HEK293T (cell line): Measurements from ENCODE around the gene TLR6.

ENCODE experiments used
- CTCF ChIA-PET: fragments of 350-600 bp; formaldehyde crosslinking; extraction: SDS; loops from one replicate; lab custom pipeline; 2021; ENCODE audit warnings: antibody characterized with exemption, inconsistent platforms; lab: Yijun Ruan, JAX
- POLR2A ChIA-PET: fragments of 350-600 bp; formaldehyde crosslinking; extraction: SDS; loops from one replicate; lab custom pipeline; 2020; ENCODE audit warnings: antibody characterized with exemption, inconsistent platforms; lab: Yijun Ruan, JAX
- DNase-seq: peaks from one replicate; pipeline ENCODE4 v3.0.0; 2012; ENCODE audit warnings: mixed read lengths; ENCODE audit errors: extremely low spot score
- ARNT ChIP-seq: fragments of 450-650 bp; IDR thresholded peaks from 2 replicates; pipeline ENCODE4 v1.6.1; 2017; ENCODE audit warnings: mild to moderate bottlenecking
- BHLHE40 ChIP-seq: fragments of 450-650 bp; IDR thresholded peaks from 2 replicates; pipeline ENCODE4 v1.6.1; 2016; ENCODE audit warnings: mild to moderate bottlenecking, moderate library complexity, borderline replicate concordance
- CTBP1 ChIP-seq: fragments of 450-650 bp; IDR thresholded peaks from 2 replicates; pipeline ENCODE4 v1.6.1; 2016; ENCODE audit warnings: borderline replicate concordance
- ELF4 ChIP-seq: fragments of 450-650 bp; IDR thresholded peaks from 2 replicates; pipeline ENCODE4 v1.6.1; 2017; ENCODE audit warnings: antibody characterized with exemption
- FOXA1 ChIP-seq: fragments of 450-650 bp; IDR thresholded peaks from 2 replicates; pipeline ENCODE4 v1.6.1; 2016; ENCODE audit warnings: mild to moderate bottlenecking
- FOXK2 ChIP-seq: fragments of 450-650 bp; IDR thresholded peaks from 2 replicates; pipeline ENCODE4 v1.6.1; 2016; ENCODE audit warnings: mild to moderate bottlenecking
- FOXM1 ChIP-seq: fragments of 450-650 bp; IDR thresholded peaks from 2 replicates; pipeline ENCODE4 v1.6.1; 2017; ENCODE audit warnings: mild to moderate bottlenecking, borderline replicate concordance
- HDGF ChIP-seq: fragments of 450-650 bp; IDR thresholded peaks from 2 replicates; pipeline ENCODE4 v1.6.1; 2017; ENCODE audit warnings: antibody characterized with exemption, borderline replicate concordance
- L3MBTL2 ChIP-seq: fragments of 450-650 bp; conservative IDR thresholded peaks from 2 replicates; pipeline ENCODE4 v1.6.1; 2016; ENCODE audit warnings: mild to moderate bottlenecking
- LEF1 ChIP-seq: fragments of 450-650 bp; IDR thresholded peaks from 2 replicates; pipeline ENCODE4 v1.6.1; 2017; ENCODE audit warnings: mild to moderate bottlenecking, borderline replicate concordance
- NFRKB ChIP-seq: fragments of 450-650 bp; IDR thresholded peaks from 2 replicates; pipeline ENCODE4 v1.6.1; 2016; ENCODE audit warnings: mild to moderate bottlenecking, moderate library complexity
- PKNOX1 ChIP-seq: fragments of 450-650 bp; IDR thresholded peaks from 2 replicates; pipeline ENCODE4 v1.6.1; 2016
- SP1 ChIP-seq: fragments of 450-650 bp; IDR thresholded peaks from 2 replicates; pipeline ENCODE4 v1.6.1; 2017
- SUZ12 ChIP-seq: fragments of 450-650 bp; IDR thresholded peaks from 2 replicates; pipeline ENCODE4 v1.6.1; 2016; ENCODE audit warnings: mild to moderate bottlenecking
- TARDBP ChIP-seq: fragments of 450-650 bp; IDR thresholded peaks from 2 replicates; pipeline ENCODE4 v1.6.1; 2016
- ZNF384 ChIP-seq: fragments of 450-650 bp; IDR thresholded peaks from 2 replicates; pipeline ENCODE4 v1.6.1; 2016

The TLR6 gene

GRCh38 chr4:38902695-38903094 is 46.1 kb upstream of the TLR6 start:
- TF ChIP-seq CTBP1 (no peak), FOXM1 (no peak), SUZ12 (no peak), BHLHE40 (no peak), FOXA1 (no peak), LEF1 (no peak)
- CTCF ChIA-PET = interaction anchor here (0.6 to 2.2 kb wide), 3 partner anchors 88 to 350 kb away, joined by 3 to 19 read pairs (median 3); no protein-coding TSS in a partner anchor
- peak; percentile 13 for DNase-seq
- POLR2A ChIA-PET = interaction anchor here (1.1 kb wide), 1 partner anchor 556 kb away, joined by 4 read pairs; the partner anchor contains the start of genes LIAS and RPL9

- ChIA-PET CTCF (interaction anchor here (0.6 to 2.2 kb wide), 2 partner anchors 89 to 233 kb away, joined by 3 to 19 read pairs; no protein-coding TSS in a partner anchor), POLR2A (interaction anchor here (1.1 kb wide), 1 partner anchor 557 kb away, joined by 4 read pairs; the partner anchor contains the start of genes LIAS and RPL9)
- no peak for TF ChIP-seq BHLHE40
- TF ChIP-seq FOXM1 = no peak
- no peak for TF ChIP-seq ELF4
- no peak for TF ChIP-seq LEF1
- no peak for TF ChIP-seq CTBP1
- TF ChIP-seq ZNF384 = no peak
- TF ChIP-seq ARNT = no peak
- TF ChIP-seq PKNOX1 = no peak
- no peak for TF ChIP-seq L3MBTL2
- no peak for TF ChIP-seq SUZ12
- DNase-seq = no peak
These were observed 45.6 kb upstream of the TLR6 start for GRCh38 chr4:38902221-38902620.

GRCh38 chr4:38898245-38898644 is 41.6 kb upstream of the TLR6 start:
- CTCF ChIA-PET = interaction anchor here (0.7 kb wide), 1 partner anchor 321 kb away, joined by 4 read pairs; no protein-coding TSS in a partner anchor
- no peak for TF ChIP-seq PKNOX1
- no peak for TF ChIP-seq ZNF384
- TF ChIP-seq TARDBP = no peak
- DNase-seq = no peak
- POLR2A ChIA-PET = no interaction called here

DNA sequence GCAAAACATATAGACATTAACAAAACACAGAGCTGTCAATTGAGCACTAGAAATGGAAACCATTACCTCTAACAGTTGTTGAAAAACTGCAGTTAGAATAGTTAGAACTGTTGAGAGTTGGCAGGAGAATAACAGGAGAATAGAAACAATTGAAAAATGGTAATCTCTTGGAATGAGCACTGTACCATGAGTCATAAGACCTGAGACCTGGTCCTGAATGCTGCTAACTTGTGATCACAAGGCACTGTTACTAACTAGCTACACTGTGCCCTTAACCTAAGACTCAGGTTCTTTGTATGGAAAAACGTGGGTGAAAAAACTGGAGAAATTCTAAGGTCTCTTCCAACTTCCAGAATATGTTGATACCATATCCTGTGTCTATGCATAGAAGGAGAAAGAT is 40.3 kb upstream of the TLR6 start:
- DNase-seq = no peak
- TF ChIP-seq FOXA1 (no peak), HDGF (no peak), CTBP1 (no peak), LEF1 (no peak), ELF4 (no peak), BHLHE40 (no peak), SP1 (no peak), FOXM1 (no peak), NFRKB (no peak), ARNT (no peak), SUZ12 (no peak), PKNOX1 (no peak), ZNF384 (no peak), TARDBP (no peak), L3MBTL2 (no peak), FOXK2 (no peak)
- CTCF ChIA-PET = interaction anchor here (0.5 to 1.1 kb wide), 3 partner anchors 238 to 777 kb away, joined by 3 to 7 read pairs (median 3); no protein-coding TSS in a partner anchor
- POLR2A ChIA-PET = no interaction called here

DNA sequence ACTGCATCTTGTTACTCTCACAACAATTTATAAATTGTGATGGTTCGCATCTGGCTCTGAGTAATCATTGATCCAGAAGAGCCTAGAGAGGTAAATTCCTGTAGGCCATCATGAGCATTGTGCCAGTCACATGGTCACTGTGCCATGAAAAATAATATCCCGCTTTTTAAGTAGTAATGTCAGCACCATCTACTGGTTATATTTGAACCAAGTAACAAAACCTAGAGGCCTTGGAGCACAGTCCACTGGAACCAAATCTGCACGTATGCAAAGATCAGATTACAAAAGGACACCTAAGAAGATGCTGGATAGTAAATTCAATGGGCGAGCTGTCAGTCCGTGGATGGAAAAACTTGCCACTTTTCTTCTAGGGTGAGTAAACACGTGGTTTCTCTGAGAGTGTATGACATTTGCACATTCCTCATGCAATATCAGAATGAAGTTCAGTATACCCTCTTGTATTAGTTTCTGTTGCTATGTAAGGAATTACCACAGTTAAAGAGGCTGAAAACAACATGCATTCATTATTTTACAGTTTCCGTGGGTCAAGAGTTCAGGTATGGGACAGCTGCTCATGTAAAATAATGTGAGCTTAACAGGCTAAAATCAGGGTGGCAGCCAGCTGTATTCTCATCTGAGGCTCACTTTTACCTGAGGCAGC is 37.8 kb upstream of the TLR6 start:
- TF ChIP-seq SUZ12 (no peak), FOXA1 (no peak), HDGF (no peak), NFRKB (no peak), ARNT (no peak), ZNF384 (no peak), SP1 (no peak), FOXK2 (no peak), FOXM1 (no peak), ELF4 (no peak)
- ChIA-PET POLR2A (no interaction called here), CTCF (no interaction called here)
- no peak for DNase-seq

GRCh38 chr4:38891051-38891983 is 34.7 kb upstream of the TLR6 start:
- TF ChIP-seq ELF4 = no peak
- no peak for TF ChIP-seq TARDBP
- no peak for TF ChIP-seq FOXM1
- TF ChIP-seq CTBP1 = no peak
- TF ChIP-seq L3MBTL2 = no peak
- no peak for TF ChIP-seq SUZ12
- TF ChIP-seq LEF1 = no peak
- TF ChIP-seq FOXK2 = no peak
- no peak for TF ChIP-seq PKNOX1
- no peak for TF ChIP-seq SP1
- TF ChIP-seq HDGF = no peak
- TF ChIP-seq BHLHE40 = no peak
- TF ChIP-seq FOXA1 = no peak
- no peak for TF ChIP-seq NFRKB
- no peak for TF ChIP-seq ZNF384
- DNase-seq = no peak
- CTCF ChIA-PET = no interaction called here
- POLR2A ChIA-PET = no interaction called here
